Measurements from ENCODE around the gene EPB42. TPM values are rescaled to one million over a fixed set of nuclear protein-coding genes. Genes with fewer than 3 reads are reported as not detected.
A peak's percentile ranks its signal among the peaks of the same experiment; 100 is the strongest.
"Not testable (repeated sequence)": the region's sequence is repeated elsewhere in the genome, so short reads cannot be mapped to it uniquely, and the experiment has no call there.

The EPB42 gene
- total RNA-seq, 5 donors from 2014 or later (not counting 1 experiment from before 2014, with no cell fraction given), result not detected

DNA sequence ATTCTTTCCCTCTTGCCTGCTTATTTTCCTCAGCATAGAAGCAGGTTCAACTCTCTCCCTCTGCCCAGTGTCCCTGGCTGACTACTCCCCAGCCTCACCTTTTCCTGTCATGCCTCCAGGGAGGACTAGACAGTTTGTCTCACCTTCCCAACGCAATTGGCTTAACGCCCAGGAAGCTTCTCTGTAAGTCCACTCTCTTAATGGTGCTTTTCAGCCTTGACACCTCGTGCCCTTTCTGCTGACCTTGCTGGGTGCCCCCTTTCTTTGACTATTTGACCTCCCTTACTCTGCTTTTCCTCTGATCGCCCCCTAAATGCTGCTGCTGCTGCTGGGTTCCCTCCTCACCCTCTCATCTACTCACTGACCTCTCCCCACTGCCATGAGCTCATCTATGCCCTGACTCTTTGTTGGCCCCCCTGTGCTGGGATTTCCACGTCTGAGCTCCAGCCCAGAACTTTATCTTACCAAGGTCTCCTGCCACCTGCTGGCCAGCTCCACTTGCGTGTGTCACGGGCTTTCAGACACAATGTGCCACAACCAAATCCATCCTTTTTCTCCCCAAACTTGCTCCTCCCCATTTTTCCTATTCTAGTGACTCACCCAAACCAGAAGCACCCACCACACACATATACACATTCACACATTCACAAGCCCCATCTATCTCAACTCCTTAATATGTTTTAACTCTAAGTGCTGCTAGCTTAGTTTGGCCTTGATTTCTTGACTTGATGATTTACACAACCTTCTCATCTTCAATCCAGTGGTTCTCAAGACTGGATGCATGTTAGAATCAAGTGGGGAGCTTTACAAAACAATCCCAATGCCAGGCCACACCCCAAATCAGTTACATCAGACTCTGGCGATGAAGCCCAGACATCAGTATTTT is 16.6 kb downstream of the EPB42 start:
- POLR2A ChIA-PET, result interaction anchor here in 1 of 2 donors (0.5 kb wide), 1 partner anchor 38 kb away, joined by 3 read pairs; no protein-coding TSS in a partner anchor
- WGBS (ENCODE audit: insufficient coverage), result 50% methylated on average over 8 of the region's 8 CpGs
- no peak overlapping the region for H3K27ac ChIP-seq (ENCODE audit: low read length)
- no peaks in the 10 kb centered on the region for H3K36me3 ChIP-seq (ENCODE audit: control insufficient read depth in 2 of 2, extremely low read depth in 1 of 2, insufficient read depth in 1 of 2, low read length in 1 of 2)
- no peak overlapping the region for H3K4me3 ChIP-seq (ENCODE audit: control insufficient read depth in 1 of 2, extremely low read depth in 1 of 2, low read length in 1 of 2)
- no peak overlapping the region for H3K4me3 Mint-ChIP-seq
- H3K36me3 Mint-ChIP-seq, result peaks cover 6% of the 10 kb centered on the region
- H3K4me1 ChIP-seq (ENCODE audit: control insufficient read depth in 1 of 2, extremely low read depth in 1 of 2, insufficient read depth in 2 of 2, low read length in 2 of 2), result peaks cover 0 to 2% of the 10 kb centered on the region in 2 experiments
- no peak overlapping the region for H3K27ac Mint-ChIP-seq
- ATAC-seq (replicated peaks in 1 of 4), result peak; percentile 49 to 69 (median 62)
- H3K4me1 Mint-ChIP-seq, result peaks cover 0 to 13% (median 4%) of the 10 kb centered on the region in 3 donors
- peaks cover 0 to 17% of the 10 kb centered on the region in 2 experiments for H3K27me3 ChIP-seq (replicated peaks in 1 of 2; ENCODE audit: control insufficient read depth in 2 of 2, extremely low read depth in 1 of 2, insufficient read depth in 2 of 2, low read length in 1 of 2)
- peaks cover 6 to 11% of the 10 kb centered on the region in 2 donors for H3K27me3 Mint-ChIP-seq
- peaks cover 0 to 3% (median 0%) of the 10 kb centered on the region in 3 donors for H3K9me3 Mint-ChIP-seq
- CTCF ChIA-PET, result interaction anchor here (0.7 to 2.0 kb wide), 8 partner anchors 9 to 1064 kb away, joined by 3 to 8 read pairs (median 4); no protein-coding TSS in a partner anchor
- peak in 29 of 35 experiments; percentile 14 to 61 (median 32) for DNase-seq
- H3K9me3 ChIP-seq, result no peaks in the 10 kb centered on the region

GRCh38 chr15:43199945-43200488 is 20.8 kb downstream of the EPB42 start:
- Mint-ChIP-seq H3K9me3 (peaks cover 0 to 11% (median 5%) of the 10 kb centered on the region in 3 donors), H3K4me3 (no peak overlapping the region), H3K27me3 (no peaks in the 10 kb centered on the region), H3K27ac (peak overlapping the region in 1 of 2 donors; percentile 35), H3K4me1 (peaks cover 0 to 11% (median 4%) of the 10 kb centered on the region in 3 donors), H3K36me3 (peaks cover 31% of the 10 kb centered on the region)
- ChIA-PET POLR2A (no interaction called here), CTCF (interaction anchor here in 1 of 2 donors (0.6 kb wide), 1 partner anchor 272 kb away, joined by 3 read pairs; no protein-coding TSS in a partner anchor)
- Histone ChIP-seq H3K4me3 (ENCODE audit: control insufficient read depth in 1 of 2, extremely low read depth in 1 of 2, low read length in 1 of 2) (no peak overlapping the region), H3K27me3 (replicated peaks in 1 of 2; ENCODE audit: control insufficient read depth in 2 of 2, extremely low read depth in 1 of 2, insufficient read depth in 2 of 2, low read length in 1 of 2) (no peaks in the 10 kb centered on the region), H3K27ac (ENCODE audit: low read length) (no peak overlapping the region), H3K9me3 (no peaks in the 10 kb centered on the region), H3K36me3 (ENCODE audit: control insufficient read depth in 2 of 2, extremely low read depth in 1 of 2, insufficient read depth in 1 of 2, low read length in 1 of 2) (peaks cover 0 to 20% of the 10 kb centered on the region in 2 donors), H3K4me1 (ENCODE audit: control insufficient read depth in 1 of 2, extremely low read depth in 1 of 2, insufficient read depth in 2 of 2, low read length in 2 of 2) (peaks cover 0 to 2% of the 10 kb centered on the region in 2 experiments)
- DNase-seq (no peak), ATAC-seq (replicated peaks in 1 of 4) (no peak)
- WGBS (ENCODE audit: insufficient coverage), result no CpG with 5 or more reads among the region's 3 CpGs

- Mint-ChIP-seq H3K9me3 (peaks cover 0 to 11% (median 5%) of the 10 kb centered on the region in 3 donors), H3K27ac (no peak overlapping the region), H3K27me3 (no peaks in the 10 kb centered on the region), H3K36me3 (peaks cover 40% of the 10 kb centered on the region), H3K4me3 (no peak overlapping the region), H3K4me1 (peaks cover 0 to under 1% (median 0%) of the 10 kb centered on the region in 3 donors)
- H3K27ac ChIP-seq (ENCODE audit: low read length), result no peak overlapping the region
- CTCF ChIA-PET, result no interaction called here
- 94% methylated on average over 2 of the region's 3 CpGs for WGBS (ENCODE audit: insufficient coverage)
- H3K27me3 ChIP-seq (replicated peaks in 1 of 2; ENCODE audit: control insufficient read depth in 2 of 2, extremely low read depth in 1 of 2, insufficient read depth in 2 of 2, low read length in 1 of 2), result no peaks in the 10 kb centered on the region
- H3K4me3 ChIP-seq (ENCODE audit: control insufficient read depth in 1 of 2, extremely low read depth in 1 of 2, low read length in 1 of 2), result no peak overlapping the region
- POLR2A ChIA-PET, result no interaction called here
- no peak for ATAC-seq (replicated peaks in 1 of 4)
- H3K4me1 ChIP-seq (ENCODE audit: control insufficient read depth in 1 of 2, extremely low read depth in 1 of 2, insufficient read depth in 2 of 2, low read length in 2 of 2), result no peaks in the 10 kb centered on the region
- no peaks in the 10 kb centered on the region for H3K9me3 ChIP-seq
- DNase-seq, result no peak
- peaks cover 0 to 30% of the 10 kb centered on the region in 2 donors for H3K36me3 ChIP-seq (ENCODE audit: control insufficient read depth in 2 of 2, extremely low read depth in 1 of 2, insufficient read depth in 1 of 2, low read length in 1 of 2)
These were observed 21.8 kb downstream of the EPB42 start for GRCh38 chr15:43198992-43199391.

DNA sequence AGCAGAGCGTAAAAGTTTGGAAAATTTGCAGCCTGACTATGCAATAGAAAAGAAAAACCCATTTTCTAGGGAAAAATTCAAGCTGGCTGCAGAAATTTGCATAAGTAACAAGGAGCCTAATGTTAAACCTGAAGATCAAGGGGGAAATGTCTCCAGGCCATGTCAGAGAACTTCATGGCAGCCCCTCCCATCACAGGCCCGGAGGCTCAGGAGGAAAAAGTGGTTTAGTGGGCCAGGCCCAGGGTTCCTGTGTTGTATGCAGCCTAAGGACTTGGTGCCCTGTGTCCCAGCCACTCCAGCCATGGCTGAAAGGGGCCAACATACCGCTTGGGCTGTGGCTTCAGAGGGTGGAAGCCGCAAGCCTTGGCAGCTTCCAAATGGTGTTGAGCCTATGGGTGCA is 22.3 kb downstream of the EPB42 start:
- CTCF ChIA-PET; H3K27me3 Mint-ChIP-seq; DNase-seq; H3K4me3 ChIP-seq (ENCODE audit: control insufficient read depth in 1 of 2, extremely low read depth in 1 of 2, low read length in 1 of 2); H3K4me3 Mint-ChIP-seq; H3K4me1 Mint-ChIP-seq; POLR2A ChIA-PET; H3K27me3 ChIP-seq (replicated peaks in 1 of 2; ENCODE audit: control insufficient read depth in 2 of 2, extremely low read depth in 1 of 2, insufficient read depth in 2 of 2, low read length in 1 of 2); H3K9me3 ChIP-seq; H3K27ac ChIP-seq (ENCODE audit: low read length); H3K27ac Mint-ChIP-seq; H3K4me1 ChIP-seq (ENCODE audit: control insufficient read depth in 1 of 2, extremely low read depth in 1 of 2, insufficient read depth in 2 of 2, low read length in 2 of 2); ATAC-seq (replicated peaks in 1 of 4): not testable (repeated sequence)
- H3K9me3 Mint-ChIP-seq, result peaks cover 0 to 11% (median 5%) of the 10 kb centered on the region in 3 donors
- WGBS (ENCODE audit: insufficient coverage), result 96% methylated on average over 2 of the region's 4 CpGs
- H3K36me3 Mint-ChIP-seq, result peaks cover 40% of the 10 kb centered on the region
- H3K36me3 ChIP-seq (ENCODE audit: control insufficient read depth in 2 of 2, extremely low read depth in 1 of 2, insufficient read depth in 1 of 2, low read length in 1 of 2), result peaks cover 0 to 30% of the 10 kb centered on the region in 2 donors

- Mint-ChIP-seq H3K36me3 (peaks cover 42% of the 10 kb centered on the region), H3K9me3 (peaks cover 0 to 11% (median 5%) of the 10 kb centered on the region in 3 donors)
- H3K4me1 Mint-ChIP-seq; H3K27ac Mint-ChIP-seq; H3K27me3 Mint-ChIP-seq; CTCF ChIA-PET; H3K9me3 ChIP-seq; H3K4me1 ChIP-seq (ENCODE audit: control insufficient read depth in 1 of 2, extremely low read depth in 1 of 2, insufficient read depth in 2 of 2, low read length in 2 of 2); ATAC-seq (replicated peaks in 1 of 4); H3K4me3 ChIP-seq (ENCODE audit: control insufficient read depth in 1 of 2, extremely low read depth in 1 of 2, low read length in 1 of 2); H3K27me3 ChIP-seq (replicated peaks in 1 of 2; ENCODE audit: control insufficient read depth in 2 of 2, extremely low read depth in 1 of 2, insufficient read depth in 2 of 2, low read length in 1 of 2); H3K4me3 Mint-ChIP-seq; DNase-seq; H3K27ac ChIP-seq (ENCODE audit: low read length): not testable (repeated sequence)
- peaks cover 0 to 33% of the 10 kb centered on the region in 2 donors for H3K36me3 ChIP-seq (ENCODE audit: control insufficient read depth in 2 of 2, extremely low read depth in 1 of 2, insufficient read depth in 1 of 2, low read length in 1 of 2)
- WGBS (ENCODE audit: insufficient coverage), result 100% methylated on average over 1 of the region's 3 CpGs
- POLR2A ChIA-PET, result interaction anchor here in 1 of 2 donors (0.6 kb wide), 1 partner anchor 104 kb away, joined by 7 read pairs; no protein-coding TSS in a partner anchor
These were observed 23.0 kb downstream of the EPB42 start for GRCh38 chr15:43197773-43198172.

- Histone ChIP-seq H3K36me3 (ENCODE audit: control insufficient read depth in 2 of 2, extremely low read depth in 1 of 2, insufficient read depth in 1 of 2, low read length in 1 of 2) (peaks cover 0 to 41% of the 10 kb centered on the region in 2 donors), H3K27me3 (replicated peaks in 1 of 2; ENCODE audit: control insufficient read depth in 2 of 2, extremely low read depth in 1 of 2, insufficient read depth in 2 of 2, low read length in 1 of 2) (no peaks in the 10 kb centered on the region)
These were observed 23.9 kb downstream of the EPB42 start for GRCh38 chr15:43196760-43197548.

More at GRCh38 chr15:43196760-43197548, 23.9 kb downstream of the EPB42 start:
- Histone ChIP-seq H3K27ac (ENCODE audit: low read length) (no peak overlapping the region), H3K9me3 (no peaks in the 10 kb centered on the region), H3K4me3 (ENCODE audit: control insufficient read depth in 1 of 2, extremely low read depth in 1 of 2, low read length in 1 of 2) (no peak overlapping the region), H3K4me1 (ENCODE audit: control insufficient read depth in 1 of 2, extremely low read depth in 1 of 2, insufficient read depth in 2 of 2, low read length in 2 of 2) (no peaks in the 10 kb centered on the region)
- CTCF ChIA-PET, result interaction anchor here (0.6 kb wide), 2 partner anchors 109 to 356 kb away, joined by 3 to 6 read pairs; no protein-coding TSS in a partner anchor
- peaks cover 48% of the 10 kb centered on the region for H3K36me3 Mint-ChIP-seq
- POLR2A ChIA-PET, result interaction anchor here in 1 of 2 donors (0.6 kb wide), 1 partner anchor 103 kb away, joined by 7 read pairs; no protein-coding TSS in a partner anchor
- DNase-seq, result no peak
- 89% methylated on average over 6 of the region's 10 CpGs for WGBS (ENCODE audit: insufficient coverage)
- H3K27ac Mint-ChIP-seq, result no peak overlapping the region
- peaks cover 0 to 2% (median 0%) of the 10 kb centered on the region in 3 donors for H3K4me1 Mint-ChIP-seq
- H3K9me3 Mint-ChIP-seq, result peaks cover 0 to 11% (median 5%) of the 10 kb centered on the region in 3 donors
- ATAC-seq (replicated peaks in 1 of 4), result no peak
- H3K4me3 Mint-ChIP-seq, result no peak overlapping the region
- H3K27me3 Mint-ChIP-seq, result no peaks in the 10 kb centered on the region

Measured in T-cell (primary cell).